HEK293 (cell line): ENCODE data around the gene C17orf58.

Source experiments
- BCL11A ChIP-seq: fragments of 450-650 bp; formaldehyde crosslinking; IDR thresholded peaks from 2 replicates; pipeline ENCODE4 v1.5.1; 2016; ENCODE audit warnings: low read depth, missing biosample characterization, missing genetic modification characterization
- ELK4 ChIP-seq: IDR thresholded peaks from 2 replicates; pipeline ENCODE4 v1.6.1; 2011; ENCODE audit warnings: mild to moderate bottlenecking, low read depth, low read length, borderline replicate concordance
- IKZF3 ChIP-seq: fragments of 450-650 bp; IDR thresholded peaks from 2 replicates; pipeline ENCODE4 v1.5.0; 2018; ENCODE audit warnings: missing biosample characterization, mild to moderate bottlenecking, missing genetic modification characterization, moderate library complexity
- OVOL3 ChIP-seq: fragments of 450-650 bp; formaldehyde crosslinking; IDR thresholded peaks from 2 replicates; pipeline ENCODE4 v1.5.1; 2016; ENCODE audit warnings: missing biosample characterization, missing genetic modification characterization
- REPIN1 ChIP-seq: fragments of 450-650 bp; formaldehyde crosslinking; IDR thresholded peaks from 2 replicates; pipeline ENCODE4 v1.5.1; 2017; ENCODE audit warnings: missing biosample characterization, missing genetic modification characterization, low read depth
- WT1 ChIP-seq: fragments of 450-650 bp; formaldehyde crosslinking; IDR thresholded peaks from 2 replicates; pipeline ENCODE4 v1.5.1; 2016; ENCODE audit warnings: missing biosample characterization, missing genetic modification characterization
- ZBTB49 ChIP-seq: fragments of 450-650 bp; formaldehyde crosslinking; IDR thresholded peaks from 2 replicates; pipeline ENCODE4 v1.5.1; 2016; ENCODE audit warnings: missing biosample characterization, missing genetic modification characterization, low read depth
- ZIC2 ChIP-seq: fragments of 450-650 bp; formaldehyde crosslinking; IDR thresholded peaks from 2 replicates; pipeline ENCODE4 v1.5.1; 2016; ENCODE audit warnings: missing biosample characterization, missing genetic modification characterization
- ZNF16 ChIP-seq: fragments of 450-650 bp; formaldehyde crosslinking; IDR thresholded peaks from 2 replicates; pipeline ENCODE4 v1.5.1; 2016; ENCODE audit warnings: low read depth, missing biosample characterization, missing genetic modification characterization
- ZNF19 ChIP-seq: fragments of 450-650 bp; formaldehyde crosslinking; IDR thresholded peaks from 2 replicates; pipeline ENCODE4; 2016; ENCODE audit warnings: missing biosample characterization, missing genetic modification characterization, low read depth
- ZNF214 ChIP-seq: fragments of 450-650 bp; formaldehyde crosslinking; IDR thresholded peaks from 2 replicates; pipeline ENCODE4 v1.5.1; 2017; ENCODE audit warnings: missing biosample characterization, mild to moderate bottlenecking, missing genetic modification characterization, borderline replicate concordance
- ZNF221 ChIP-seq: fragments of 450-650 bp; formaldehyde crosslinking; IDR thresholded peaks from 2 replicates; pipeline ENCODE4 v1.5.1; 2017; ENCODE audit warnings: missing biosample characterization, missing genetic modification characterization, borderline replicate concordance
- ZNF248 ChIP-seq: fragments of 450-650 bp; formaldehyde crosslinking; IDR thresholded peaks from 2 replicates; pipeline ENCODE4 v1.5.1; 2017; ENCODE audit warnings: missing biosample characterization, missing genetic modification characterization
- ZNF280D ChIP-seq: fragments of 450-650 bp; formaldehyde crosslinking; IDR thresholded peaks from 2 replicates; pipeline ENCODE4 v1.5.1; 2016; ENCODE audit warnings: missing biosample characterization, missing genetic modification characterization
- ZNF292 ChIP-seq: fragments of 450-650 bp; formaldehyde crosslinking; IDR thresholded peaks from 2 replicates; pipeline ENCODE4 v1.5.1; 2016; ENCODE audit warnings: low read depth, missing biosample characterization, missing genetic modification characterization, borderline replicate concordance
- ZNF311 ChIP-seq: fragments of 450-650 bp; formaldehyde crosslinking; IDR thresholded peaks from 2 replicates; pipeline ENCODE4 v1.5.1; 2017; ENCODE audit warnings: missing biosample characterization, missing genetic modification characterization, borderline replicate concordance
- ZNF362 ChIP-seq: fragments of 450-650 bp; formaldehyde crosslinking; IDR thresholded peaks from 2 replicates; pipeline ENCODE4 v1.5.1; 2016; ENCODE audit warnings: missing biosample characterization, missing genetic modification characterization
- ZNF366 ChIP-seq: fragments of 450-650 bp; formaldehyde crosslinking; conservative IDR thresholded peaks from 2 replicates; pipeline ENCODE4 v1.5.1; 2016; ENCODE audit warnings: missing biosample characterization, missing genetic modification characterization
- ZNF37A ChIP-seq: fragments of 450-650 bp; IDR thresholded peaks from 2 replicates; pipeline ENCODE4 v1.5.1; 2018; ENCODE audit warnings: missing biosample characterization, missing genetic modification characterization
- ZNF521 ChIP-seq: fragments of 450-650 bp; formaldehyde crosslinking; IDR thresholded peaks from 2 replicates; pipeline ENCODE4 v1.5.1; 2017; ENCODE audit warnings: missing biosample characterization, mild to moderate bottlenecking, missing genetic modification characterization
- ZNF529 ChIP-seq: fragments of 450-650 bp; formaldehyde crosslinking; IDR thresholded peaks from 2 replicates; pipeline ENCODE4 v1.5.1; 2017; ENCODE audit warnings: missing genetic modification characterization, missing biosample characterization; ENCODE audit not compliant: insufficient replicate concordance
- ZNF530 ChIP-seq: fragments of 450-650 bp; formaldehyde crosslinking; IDR thresholded peaks from 2 replicates; pipeline ENCODE4 v1.5.1; 2016; ENCODE audit warnings: low read depth, missing biosample characterization, missing genetic modification characterization
- ZNF544 ChIP-seq: fragments of 450-650 bp; formaldehyde crosslinking; IDR thresholded peaks from 2 replicates; pipeline ENCODE4 v1.5.0; 2017; ENCODE audit warnings: missing biosample characterization, missing genetic modification characterization
- ZNF561 ChIP-seq: fragments of 450-650 bp; IDR thresholded peaks from 2 replicates; pipeline ENCODE4 v1.5.1; 2018; ENCODE audit warnings: missing biosample characterization, missing genetic modification characterization, borderline replicate concordance
- ZNF596 ChIP-seq: fragments of 450-650 bp; IDR thresholded peaks from 2 replicates; pipeline ENCODE4 v1.5.0; 2018; ENCODE audit warnings: missing biosample characterization, mild to moderate bottlenecking, missing genetic modification characterization, moderate library complexity
- ZNF610 ChIP-seq: fragments of 450-650 bp; formaldehyde crosslinking; IDR thresholded peaks from 2 replicates; pipeline ENCODE4 v1.5.1; 2016; ENCODE audit warnings: missing biosample characterization, missing genetic modification characterization, borderline replicate concordance
- ZNF624 ChIP-seq: fragments of 450-650 bp; formaldehyde crosslinking; IDR thresholded peaks from 2 replicates; pipeline ENCODE4 v1.5.1; 2017; ENCODE audit warnings: missing biosample characterization, missing genetic modification characterization
- ZNF629 ChIP-seq: fragments of 450-650 bp; formaldehyde crosslinking; IDR thresholded peaks from 2 replicates; pipeline ENCODE4 v1.5.1; 2017; ENCODE audit warnings: missing biosample characterization, missing genetic modification characterization
- ZNF76 ChIP-seq: fragments of 450-650 bp; formaldehyde crosslinking; IDR thresholded peaks from 2 replicates; pipeline ENCODE4; 2016; ENCODE audit warnings: low read depth, missing biosample characterization, missing genetic modification characterization, borderline replicate concordance
- ZNF776 ChIP-seq: fragments of 450-650 bp; formaldehyde crosslinking; IDR thresholded peaks from 2 replicates; pipeline ENCODE4 v1.5.0; 2017; ENCODE audit warnings: missing biosample characterization, missing genetic modification characterization, borderline replicate concordance
- ZNF777 ChIP-seq: fragments of 450-650 bp; formaldehyde crosslinking; IDR thresholded peaks from 2 replicates; pipeline ENCODE4 v1.5.1; 2017; ENCODE audit warnings: missing biosample characterization, missing genetic modification characterization, borderline replicate concordance
- ZNF785 ChIP-seq: fragments of 450-650 bp; formaldehyde crosslinking; IDR thresholded peaks from 2 replicates; pipeline ENCODE4 v1.5.1; 2016; ENCODE audit warnings: missing biosample characterization, missing genetic modification characterization
- ZNF843 ChIP-seq: fragments of 450-650 bp; formaldehyde crosslinking; IDR thresholded peaks from 2 replicates; pipeline ENCODE4 v1.5.1; 2016; ENCODE audit warnings: missing biosample characterization, missing genetic modification characterization
- ZSCAN23 ChIP-seq: fragments of 450-650 bp; formaldehyde crosslinking; IDR thresholded peaks from 2 replicates; pipeline ENCODE4 v1.5.1; 2016; ENCODE audit warnings: missing biosample characterization, missing genetic modification characterization

Gene C17orf58

GRCh38 chr17:68035523-68036303 lies 39.4 kb upstream of the C17orf58 start, which contains the start of gene KPNA2 (continued):
- TF ChIP-seq ZNF280D (tag by site-specific recombination) = no peak
- TF ChIP-seq ZNF785 (tag by site-specific recombination) = no peak
- no peak for TF ChIP-seq ZSCAN23 (tag by site-specific recombination)
- TF ChIP-seq BCL11A (tag by site-specific recombination) = no peak
- TF ChIP-seq ZNF629 (tag by site-specific recombination) = no peak
- TF ChIP-seq ZNF777 (tag by site-specific recombination) = no peak
- TF ChIP-seq OVOL3 (tag by site-specific recombination) = no peak
- TF ChIP-seq ZNF19 (tag by site-specific recombination) = no peak
- no peak for TF ChIP-seq ZNF37A (tag by site-specific recombination)
- no peak for TF ChIP-seq ZBTB49
- no peak for TF ChIP-seq ZNF530
- TF ChIP-seq ZNF248 (tag by site-specific recombination) = no peak
- TF ChIP-seq ZNF311 (tag by site-specific recombination) = no peak
- no peak for TF ChIP-seq ZNF221 (tag by site-specific recombination)
- peak; percentile 94; the same call in 1 of the 2 replicates for TF ChIP-seq ZNF610 (tag by site-specific recombination)
- no peak for TF ChIP-seq ZNF544 (tag by site-specific recombination)
- no peak for TF ChIP-seq IKZF3 (tag by site-specific recombination)
- no peak for TF ChIP-seq ZNF521 (tag by site-specific recombination)
- TF ChIP-seq ZNF16 (tag by site-specific recombination) = no peak
- TF ChIP-seq ZNF624 = no peak
- TF ChIP-seq ZNF292 = no peak
- TF ChIP-seq ZNF366 (tag by site-specific recombination) = peak; percentile 70; the same call in 1 of the 2 replicates
- TF ChIP-seq WT1 = 0 out of 2 replicates have a peak, but pooled peaks have one; percentile 31
- no peak for TF ChIP-seq ZNF776 (tag by site-specific recombination)
- no peak for TF ChIP-seq ZNF362 (tag by site-specific recombination)
- TF ChIP-seq ZNF561 = no peak
- TF ChIP-seq ZNF76 (tag by site-specific recombination) = no peak; the same call in 1 of the 2 replicates
- TF ChIP-seq ELK4 = no peak
- no peak for TF ChIP-seq ZNF214 (tag by site-specific recombination)
- TF ChIP-seq ZIC2 = no peak
- no peak for TF ChIP-seq ZNF529 (tag by site-specific recombination)
- TF ChIP-seq REPIN1 (tag by site-specific recombination) = 0 out of 2 replicates have a peak, but pooled peaks have one; percentile 87
- TF ChIP-seq ZNF843 (tag by site-specific recombination) = no peak
- no peak for TF ChIP-seq ZNF596
